RWPE2 (cell line): ENCODE results near the gene GRHL1.

Experiments
- ATAC-seq: fragments of 200-7000 bp; cut with Tn5 transposase; 3 replicates; pipeline ENCODE4 v1.9.1; 2021; ENCODE audit warnings: low read depth
- DNase-seq: peaks from one replicate; pipeline ENCODE4 v3.0.0-alpha.2; 2020; ENCODE audit warnings: low spot score
- H3K27ac ChIP-seq: fragments of 450-650 bp; 2 replicates; pipeline ENCODE4 v1.5.1; 2017; ENCODE audit warnings: mild to moderate bottlenecking; ENCODE audit not compliant: poor library complexity, severe bottlenecking
- H3K27me3 ChIP-seq: fragments of 250-450 bp; sonication (Bioruptor Pico); 2 replicates; pipeline ENCODE4 v1.5.1; 2021; ENCODE audit warnings: mild to moderate bottlenecking, moderate library complexity; ENCODE audit not compliant: insufficient read depth, poor library complexity, severe bottlenecking
- H3K36me3 ChIP-seq: fragments of 250-450 bp; sonication (Bioruptor Pico); 2 replicates; pipeline ENCODE4 v1.5.1; 2020; ENCODE audit warnings: low read depth, mild to moderate bottlenecking, moderate library complexity
- H3K4me1 ChIP-seq: fragments of 250-450 bp; sonication (Bioruptor Pico); 2 replicates; pipeline ENCODE4 v1.5.1; 2021; ENCODE audit warnings: mild to moderate bottlenecking, moderate library complexity; ENCODE audit not compliant: insufficient read depth, poor library complexity, severe bottlenecking
- H3K4me3 ChIP-seq: fragments of 250-450 bp; sonication (Bioruptor Pico); 2 replicates; pipeline ENCODE4 v1.5.1; 2021; ENCODE audit warnings: mild to moderate bottlenecking, moderate library complexity; ENCODE audit not compliant: severe bottlenecking
- H3K9me3 ChIP-seq: fragments of 250-450 bp; sonication (Bioruptor Pico); 2 replicates; pipeline ENCODE4 v1.5.1; 2021; ENCODE audit warnings: mild to moderate bottlenecking, moderate library complexity; ENCODE audit not compliant: severe bottlenecking
- CTCF ChIP-seq: fragments of 450-650 bp; IDR thresholded peaks from one replicate; pipeline ENCODE4 v1.5.1; 2017; ENCODE audit warnings: mild to moderate bottlenecking, moderate library complexity; ENCODE audit not compliant: poor library complexity, severe bottlenecking

Gene GRHL1

DNA sequence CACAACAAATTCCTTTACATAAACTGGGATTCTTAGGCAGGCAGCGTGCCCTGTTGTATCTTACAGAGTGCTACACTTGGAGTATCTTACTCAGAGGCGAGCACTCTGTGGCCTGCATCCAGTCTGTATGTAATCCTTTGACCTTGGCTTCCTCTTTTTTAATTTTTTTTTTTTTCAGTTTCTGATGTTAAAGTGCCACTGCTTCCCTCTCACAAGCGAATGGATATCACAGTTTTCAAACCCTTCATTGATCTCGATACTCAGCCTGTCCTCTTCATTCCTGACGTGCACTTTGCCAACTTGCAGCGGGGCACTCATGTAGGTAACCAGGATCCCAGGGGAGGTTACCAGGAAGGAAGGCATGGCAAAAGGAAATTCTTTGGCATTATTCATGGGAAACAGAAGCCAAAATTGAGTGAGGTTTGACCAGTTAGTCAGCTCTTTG is 40.4 kb downstream of the GRHL1 start:
- H3K36me3 ChIP-seq = no peaks in the 10 kb centered on the region
- H3K9me3 ChIP-seq = no peaks in the 10 kb centered on the region
- no peaks in the 10 kb centered on the region for H3K27me3 ChIP-seq
- no peak overlapping the region for H3K27ac ChIP-seq
- no peaks in the 10 kb centered on the region for H3K4me1 ChIP-seq
- no peak overlapping the region for H3K4me3 ChIP-seq
- no peak for ATAC-seq
- no peak for DNase-seq
- no peak for TF ChIP-seq CTCF

DNA sequence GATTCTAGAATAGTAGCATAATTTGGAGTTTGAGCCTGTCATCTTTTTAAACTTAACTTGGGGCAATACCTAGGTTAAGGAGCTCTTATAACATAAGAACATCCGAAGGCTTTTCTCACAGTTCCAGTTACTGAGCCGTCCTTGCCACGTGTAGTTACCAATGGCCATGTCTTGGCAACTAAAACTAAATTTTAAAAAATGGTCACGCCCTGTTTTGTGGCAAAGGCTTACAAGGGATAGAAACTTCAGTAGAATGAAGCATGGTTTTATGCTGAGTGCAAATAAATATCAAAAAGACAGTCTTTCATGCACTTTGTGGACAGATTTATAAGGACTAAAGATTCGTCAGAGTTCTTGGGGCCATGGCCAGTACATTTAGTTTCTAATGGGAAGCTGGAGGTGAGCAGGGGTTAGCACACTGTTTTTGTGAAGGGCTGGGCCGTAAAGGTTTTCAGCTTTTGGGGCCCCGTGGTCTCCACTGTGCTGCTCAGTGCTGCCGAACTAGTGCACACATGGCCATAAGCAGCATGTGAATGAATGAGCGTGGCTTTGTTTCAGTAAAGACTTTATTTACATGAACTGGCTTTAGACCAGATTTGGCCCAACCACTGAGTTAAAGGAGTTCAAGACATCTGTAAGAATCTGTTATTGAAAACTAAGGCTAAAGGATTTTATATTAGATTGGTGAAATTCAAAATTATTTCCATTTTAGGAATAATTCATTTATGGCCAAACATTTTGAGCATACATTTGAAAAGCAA is 41.1 kb downstream of the GRHL1 start:
- TF ChIP-seq CTCF = no peak
- Histone ChIP-seq H3K4me1 (no peaks in the 10 kb centered on the region), H3K27ac (no peak overlapping the region), H3K27me3 (no peaks in the 10 kb centered on the region), H3K36me3 (no peaks in the 10 kb centered on the region), H3K4me3 (no peak overlapping the region), H3K9me3 (no peaks in the 10 kb centered on the region)
- ATAC-seq = no peak
- DNase-seq = no peak

GRCh38 chr2:9993488-9994165 is 42.1 kb downstream of the GRHL1 start:
- DNase-seq = no peak
- no peak for ATAC-seq
- Histone ChIP-seq H3K4me3 (no peak overlapping the region), H3K9me3 (no peaks in the 10 kb centered on the region), H3K27me3 (no peaks in the 10 kb centered on the region), H3K36me3 (no peaks in the 10 kb centered on the region), H3K27ac (no peak overlapping the region), H3K4me1 (no peaks in the 10 kb centered on the region)
- TF ChIP-seq CTCF = no peak

DNA sequence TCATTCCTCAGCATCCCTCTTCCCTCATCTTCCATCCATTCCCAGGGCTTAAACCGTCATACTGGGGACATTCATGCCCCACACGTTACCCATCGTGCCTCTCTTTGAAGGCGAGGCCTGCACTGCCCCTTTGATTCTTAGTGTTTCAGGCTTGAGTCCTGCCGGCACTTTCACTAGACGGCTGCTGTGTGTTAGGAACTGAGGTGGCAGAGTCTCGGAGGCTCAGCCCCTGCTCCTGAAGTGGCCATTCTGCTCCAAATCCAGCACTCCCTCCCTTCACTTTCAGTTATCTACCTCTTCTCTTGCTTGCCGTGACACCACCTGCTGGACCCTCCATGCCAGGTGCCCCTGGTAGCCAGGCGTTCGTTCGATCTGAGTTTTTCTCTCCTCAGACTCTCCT is 43.0 kb downstream of the GRHL1 start:
- Histone ChIP-seq H3K9me3 (no peaks in the 10 kb centered on the region), H3K4me1 (no peaks in the 10 kb centered on the region), H3K4me3 (no peak overlapping the region), H3K27ac (no peak overlapping the region), H3K27me3 (no peaks in the 10 kb centered on the region), H3K36me3 (no peaks in the 10 kb centered on the region)
- no peak for ATAC-seq
- TF ChIP-seq CTCF = no peak
- DNase-seq = no peak

DNA sequence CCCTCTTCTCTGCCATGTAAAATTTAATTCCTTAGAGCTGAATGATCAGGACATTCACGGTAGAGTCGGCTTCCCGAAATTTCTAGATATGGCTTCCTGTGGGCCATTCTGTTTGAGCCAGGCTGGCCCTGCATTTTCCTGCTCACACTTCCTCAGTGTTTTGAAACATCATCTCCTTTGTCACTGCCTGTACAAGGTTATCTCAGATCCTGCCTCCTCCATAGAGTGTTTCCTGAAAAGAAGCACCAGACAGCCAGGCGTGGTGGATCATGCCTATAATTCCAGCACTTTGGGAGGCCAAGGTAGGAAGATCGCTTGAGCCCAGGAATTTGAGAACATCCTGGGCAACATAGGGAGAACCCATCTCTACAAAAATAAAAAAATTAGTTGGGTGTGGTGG is 43.6 kb downstream of the GRHL1 start:
- Histone ChIP-seq H3K4me3 (no peak overlapping the region), H3K27me3 (no peaks in the 10 kb centered on the region), H3K27ac (no peak overlapping the region), H3K9me3 (no peaks in the 10 kb centered on the region), H3K4me1 (no peaks in the 10 kb centered on the region), H3K36me3 (no peaks in the 10 kb centered on the region)
- no peak for TF ChIP-seq CTCF
- DNase-seq (no peak), ATAC-seq (no peak)
